IMR-90 (cell line): ENCODE results near the gene RTL5. TPM values are rescaled to one million over a fixed set of nuclear protein-coding genes. Genes with fewer than 3 reads are reported as not detected.

Experiments
- ATAC-seq: fragments of 200-7000 bp; cut with Tn5 transposase; 2 replicates; pipeline ENCODE4 v1.9.1; 2020; ENCODE audit warnings: low read depth, mild to moderate bottlenecking, moderate library complexity
- BruUV-seq: library from RNA; stranded (reverse); fragments of 400-500 nt; replicated peaks from 2 replicates; lab custom pipeline; 2021; lab: Mats Ljungman, UMichigan
- CTCF ChIA-PET: fragments of 300-600 bp; formaldehyde crosslinking; extraction: SDS; loops from one replicate; lab custom pipeline; 2021; ENCODE audit warnings: antibody characterized with exemption; lab: Yijun Ruan, JAX
- POLR2A ChIA-PET: fragments of 300-600 bp; sonication (Branson Sonifier 250); formaldehyde crosslinking; loops from one replicate; lab custom pipeline; 2022; ENCODE audit warnings: antibody characterized with exemption; ENCODE audit not compliant: unreplicated experiment; lab: Charles Lee
- DNase-seq: peaks from one replicate; pipeline ENCODE4 v3.0.0; 2013
- H2AFZ ChIP-seq: replicated peaks from 2 replicates; pipeline ENCODE3; 2013; ENCODE audit warnings: low read length, mild to moderate bottlenecking; ENCODE audit not compliant: poor library complexity
- H2AK5ac ChIP-seq: 2 replicates; pipeline ENCODE4 v1.6.1; 2013; ENCODE audit warnings: low read depth, low read length, inconsistent platforms
- H2AK9ac ChIP-seq: replicated peaks from 2 replicates; pipeline ENCODE3; 2013; ENCODE audit warnings: mild to moderate bottlenecking, low read depth, low read length, moderate library complexity; ENCODE audit not compliant: poor library complexity
- H2BK120ac ChIP-seq: 2 replicates; pipeline ENCODE4 v1.6.1; 2013; ENCODE audit warnings: low read depth, low read length, inconsistent platforms
- H2BK15ac ChIP-seq: 3 replicates; pipeline ENCODE4 v1.6.1; 2013; ENCODE audit warnings: low read depth, low read length, inconsistent platforms
- H2BK20ac ChIP-seq: 2 replicates; pipeline ENCODE4 v1.6.1; 2013; ENCODE audit warnings: low read depth, mild to moderate bottlenecking, inconsistent platforms, low read length, moderate library complexity
- H2BK5ac ChIP-seq: 2 replicates; pipeline ENCODE4 v1.6.1; 2013; ENCODE audit warnings: mild to moderate bottlenecking, low read depth, low read length, inconsistent platforms; ENCODE audit not compliant: poor library complexity, severe bottlenecking
- H3K14ac ChIP-seq: replicated peaks from 2 replicates; pipeline ENCODE4 v1.6.1; 2013; ENCODE audit warnings: low read depth, low read length, inconsistent platforms
- H3K18ac ChIP-seq: 2 replicates; pipeline ENCODE4 v1.6.1; 2013; ENCODE audit warnings: low read depth, low read length, control low read depth
- H3K23ac ChIP-seq: 2 replicates; pipeline ENCODE4 v1.6.1; 2013; ENCODE audit warnings: low read depth, low read length, inconsistent platforms
- H3K27ac ChIP-seq: 2 replicates; pipeline ENCODE4 v1.5.1; 2013; ENCODE audit warnings: mild to moderate bottlenecking, control low read depth, low read length; ENCODE audit not compliant: insufficient read depth
- H3K27me3 ChIP-seq: 2 replicates; pipeline ENCODE4 v1.6.1; 2013; ENCODE audit warnings: low read length; ENCODE audit not compliant: control insufficient read depth, insufficient read depth
- H3K36me3 ChIP-seq: 2 replicates; pipeline ENCODE4 v1.6.1; 2013; ENCODE audit warnings: low read length, mixed read lengths; ENCODE audit not compliant: control insufficient read depth, insufficient read depth
- H3K4ac ChIP-seq: 2 replicates; pipeline ENCODE4 v1.6.1; 2013; ENCODE audit warnings: low read depth, low read length, inconsistent platforms
- H3K4me1 ChIP-seq: 2 replicates; pipeline ENCODE4 v1.6.1; 2013; ENCODE audit warnings: low read length, mixed read lengths; ENCODE audit not compliant: control insufficient read depth, insufficient read depth
- H3K4me2 ChIP-seq: 2 replicates; pipeline ENCODE4 v1.6.1; 2013; ENCODE audit warnings: low read depth, mild to moderate bottlenecking, control low read depth, low read length, moderate library complexity
- H3K4me3 ChIP-seq: 2 replicates; pipeline ENCODE4 v1.5.1; 2013; ENCODE audit warnings: low read depth, mild to moderate bottlenecking, control low read depth, low read length, moderate library complexity; ENCODE audit not compliant: insufficient read depth
- H3K56ac ChIP-seq: 2 replicates; pipeline ENCODE4 v1.6.1; 2013; ENCODE audit warnings: low read length, inconsistent platforms; ENCODE audit not compliant: insufficient read depth; ENCODE audit errors: extremely low read depth
- H3K79me1 ChIP-seq, 2 experiments: 2 replicates each; pipeline ENCODE4 v1.6.1; 2013; ENCODE audit warnings: low read length in 2 of 2, inconsistent platforms in 1 of 2, low read depth in 1 of 2
- H3K9ac ChIP-seq: 2 replicates; pipeline ENCODE4 v1.6.1; 2013; ENCODE audit warnings: low read depth, low read length, control low read depth
- H3K9me1 ChIP-seq: 2 replicates; pipeline ENCODE4 v1.6.1; 2013; ENCODE audit warnings: low read length, inconsistent platforms; ENCODE audit not compliant: insufficient read depth
- H3K9me3 ChIP-seq: 2 replicates; pipeline ENCODE4 v1.6.1; 2013; ENCODE audit warnings: low read length; ENCODE audit not compliant: control insufficient read depth, insufficient read depth
- H4K20me1 ChIP-seq: 2 replicates; pipeline ENCODE4 v1.6.1; 2013; ENCODE audit warnings: low read length, inconsistent platforms; ENCODE audit not compliant: insufficient read depth
- H4K5ac ChIP-seq: 2 replicates; pipeline ENCODE4 v1.6.1; 2013; ENCODE audit warnings: mild to moderate bottlenecking, low read depth, low read length, control low read depth
- H4K8ac ChIP-seq, 2 experiments: 2 replicates each; pipeline ENCODE4 v1.6.1; 2013; ENCODE audit warnings: low read depth in 2 of 2, low read length in 2 of 2, control low read depth in 1 of 2, inconsistent platforms in 1 of 2
- H4K91ac ChIP-seq: 2 replicates; pipeline ENCODE4 v1.6.1; 2013; ENCODE audit warnings: low read depth, low read length, inconsistent platforms; ENCODE audit not compliant: insufficient read depth
- RFX5 ChIP-seq: IDR thresholded peaks from 2 replicates; pipeline ENCODE4 v1.8.0; 2012; ENCODE audit warnings: low read depth, mild to moderate bottlenecking, low read length, moderate library complexity
- WGBS, 2 experiments: methylation state at CpG; one replicate each; pipeline versions ENCODE4 v1.1.5 to v1.1.7; 2013; ENCODE audit warnings: missing lambda C conversion rate in 2 of 2; ENCODE audit not compliant: insufficient read length in 1 of 2; ENCODE audit errors: extremely low coverage in 2 of 2; 5-methylcytosine and 5-hydroxymethylcytosine counted together
- dilution Hi-C: fragments of 300-500 bp; cut with HindIII; formaldehyde crosslinking; loops from one replicate; pipeline ENCODE4 v1.14.3; 2018; ENCODE audit warnings: low sequenced_read_pairs; ENCODE audit not compliant: unreplicated experiment
- in situ Hi-C: fragments of 300-500 bp; cut with MboI; formaldehyde crosslinking; loops from 3 replicates; pipeline ENCODE4 v1.14.3; 2019; ENCODE audit warnings: low sequenced_read_pairs, inconsistent platforms, mixed read lengths
- intact Hi-C: fragments of 100-400 bp; cut with micrococcal nuclease; formaldehyde crosslinking; loops from 2 replicates; pipeline ENCODE4 v1.10.0; 2022
- polyA plus RNA-seq, 3 experiments: library from polyadenylated mRNA; depleted of rRNA; stranded (reverse); fragments of >200 nt; gene quantifications; 2 replicates each; pipeline ENCODE4 v1.2.3, GENCODE V29; 2012; ENCODE audit warnings: low replicate concordance in 1 of 3
- total RNA-seq: library from RNA; depleted of rRNA; stranded (reverse); fragments of >200 nt; gene quantifications from 2 replicates; pipeline ENCODE4 v1.2.3, GENCODE V29; 2012

Gene RTL5
- total and polyA plus RNA-seq, 2 of the 4 experiments (the other 2 are of a cell fraction), result 0.90 to 2.5 TPM

DNA sequence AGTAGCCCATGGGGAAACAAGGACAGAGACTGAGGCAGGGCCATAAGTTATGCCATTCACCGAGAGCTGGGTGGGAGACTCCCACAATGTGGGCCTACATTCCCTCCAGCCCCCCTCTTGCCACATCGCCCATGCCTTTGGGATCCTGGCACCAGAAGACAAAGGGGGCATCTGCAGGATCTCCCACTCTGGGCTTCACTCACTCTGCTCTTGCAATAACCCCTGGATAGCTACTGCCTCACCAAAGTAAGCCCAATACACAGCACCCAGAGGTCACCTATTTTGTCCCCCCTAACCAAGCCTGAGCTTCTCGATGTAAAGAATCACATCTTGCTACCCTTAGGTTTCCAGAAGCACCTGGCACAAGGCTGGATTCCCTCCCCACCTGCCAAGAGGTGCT lies 741 bp upstream of the RTL5 start:
- H2AK5ac ChIP-seq, result no peak overlapping the region
- no peak overlapping the region for H3K23ac ChIP-seq
- H3K27me3 ChIP-seq, result peaks cover 52% of the 10 kb centered on the region
- no peak overlapping the region for H3K4ac ChIP-seq
- ChIA-PET CTCF (interaction anchor here (0.6 kb wide), 1 partner anchor 111 kb away, joined by 3 read pairs; no protein-coding TSS in a partner anchor), POLR2A (no interaction called here)
- intact Hi-C loops, result no loop called here
- ATAC-seq (no peak), DNase-seq (no peak)
- H2BK20ac ChIP-seq, result no peak overlapping the region
- no peak overlapping the region; a peak in 1 of 4 replicates for H4K8ac ChIP-seq
- no peak for TF ChIP-seq RFX5
- H3K18ac ChIP-seq, result no peak overlapping the region
- WGBS, 2 experiments, result no CpG with 5 or more reads among the region's 3 CpGs
- H2BK120ac ChIP-seq, result no peak overlapping the region
- H2BK5ac ChIP-seq, result no peak overlapping the region
- H4K20me1 ChIP-seq, result no peaks in the 10 kb centered on the region
- BruUV-seq, result no TSS peak
- H3K9ac ChIP-seq, result no peak overlapping the region
- no peak overlapping the region for H3K27ac ChIP-seq
- peak overlapping the region; percentile 80 for H2AFZ ChIP-seq
- dilution Hi-C loops, result no loop called here
- H3K9me3 ChIP-seq, result peaks cover 4% of the 10 kb centered on the region; the same call in 1 of the 2 replicates
- no peak overlapping the region for H3K56ac ChIP-seq
- no peaks in the 10 kb centered on the region for H3K4me1 ChIP-seq
- no peak overlapping the region for H2BK15ac ChIP-seq
- H2AK9ac ChIP-seq, result peak overlapping the region; percentile 26
- H3K9me1 ChIP-seq, result no peaks in the 10 kb centered on the region
- H3K4me3 ChIP-seq, result peak overlapping the region; percentile 27; the same call in 1 of the 2 replicates
- no peak overlapping the region for H3K14ac ChIP-seq
- H3K4me2 ChIP-seq, result peak overlapping the region; percentile 41
- in situ Hi-C loops, result no loop called here
- no peaks in the 10 kb centered on the region for H3K36me3 ChIP-seq
- no peak overlapping the region for H4K5ac ChIP-seq
- H4K91ac ChIP-seq, result no peak overlapping the region
- no peaks in the 10 kb centered on the region for H3K79me1 ChIP-seq
